GM21717 (cell line): ENCODE measurements around the gene PRICKLE2.

Experiments
- ATAC-seq: cut with Tn5 transposase; IDR thresholded peaks from one replicate; pipeline ENCODE4 v1.9.1; 2021; ENCODE audit warnings: mild to moderate bottlenecking, moderate library complexity; ENCODE audit not compliant: unreplicated experiment

The PRICKLE2 gene

GRCh38 chr3:64081235-64081630 is 144.0 kb downstream of the PRICKLE2 start:
- ATAC-seq, result no peak

GRCh38 chr3:64080616-64081234 is 144.5 kb downstream of the PRICKLE2 start:
- no peak for ATAC-seq

GRCh38 chr3:64079369-64080150 is 145.7 kb downstream of the PRICKLE2 start:
- ATAC-seq, result no peak

GRCh38 chr3:64078966-64079365 is 146.3 kb downstream of the PRICKLE2 start:
- no peak for ATAC-seq

GRCh38 chr3:64074895-64075679 is 150.2 kb downstream of the PRICKLE2 start:
- no peak for ATAC-seq

- no peak for ATAC-seq
Measured at GRCh38 chr3:64074060-64074459, 151.2 kb downstream of the PRICKLE2 start.

- ATAC-seq, result no peak
Measured at GRCh38 chr3:64073158-64073761, 152.0 kb downstream of the PRICKLE2 start.

- no peak for ATAC-seq
Measured at GRCh38 chr3:64072126-64072525, 153.1 kb downstream of the PRICKLE2 start.

GRCh38 chr3:64070704-64071103 is 154.6 kb downstream of the PRICKLE2 start:
- no peak for ATAC-seq

- no peak for ATAC-seq
Measured at GRCh38 chr3:64067506-64068346, 157.5 kb downstream of the PRICKLE2 start.

- no peak for ATAC-seq
Measured at GRCh38 chr3:64064804-64065203, 160.5 kb downstream of the PRICKLE2 start.

- no peak for ATAC-seq
Measured at GRCh38 chr3:64063983-64064438, 161.3 kb downstream of the PRICKLE2 start.

- ATAC-seq, result no peak
Measured at GRCh38 chr3:64063207-64063982, 161.9 kb downstream of the PRICKLE2 start.

- no peak for ATAC-seq
Measured at GRCh38 chr3:64061628-64062027, 163.6 kb downstream of the PRICKLE2 start.

- no peak for ATAC-seq
Measured at GRCh38 chr3:64059484-64060175, 165.6 kb downstream of the PRICKLE2 start.

GRCh38 chr3:64058566-64058965 is 166.7 kb downstream of the PRICKLE2 start:
- no peak for ATAC-seq

- no peak for ATAC-seq
Measured at GRCh38 chr3:64057231-64057630, 168.0 kb downstream of the PRICKLE2 start.

GRCh38 chr3:64056606-64057180 is 168.6 kb downstream of the PRICKLE2 start:
- no peak for ATAC-seq

- no peak for ATAC-seq
Measured at GRCh38 chr3:64055076-64055475, 170.2 kb downstream of the PRICKLE2 start.
